AG08395 (cell line): ENCODE measurements around the gene POLA1.
"Not testable (repeated sequence)": the region's sequence is repeated elsewhere in the genome, so short reads cannot be mapped to it uniquely, and the experiment has no call there.

ENCODE experiments used
- DNase-seq: peaks from one replicate; pipeline ENCODE4 v3.0.0; 2012; ENCODE audit warnings: mixed read lengths, low spot score

POLA1 gene

GRCh38 chrX:24693453-24694202, at the start of gene POLA1:
POLA1 (plus strand) TSS chrX:24693918; CDS start chrX:24693962, 44 bp downstream.
- DNase-seq = peak; percentile 92

GRCh38 chrX:24646006-24646405, 47.7 kb upstream of the POLA1 start:
- no peak for DNase-seq

GRCh38 chrX:24646745-24647182, 47.0 kb upstream of the POLA1 start:
- no peak for DNase-seq

GRCh38 chrX:24647257-24648058, 46.3 kb upstream of the POLA1 start, which contains the start of gene PCYT1B:
PCYT1B (minus strand) TSS chrX:24647347; CDS start chrX:24647105, 242 bp downstream.
- DNase-seq = peak; percentile 56

- DNase-seq = no peak
Observed at GRCh38 chrX:24648495-24648894, 45.2 kb upstream of the POLA1 start.

- no peak for DNase-seq
Observed at GRCh38 chrX:24651783-24652182, 41.9 kb upstream of the POLA1 start.

GRCh38 chrX:24655679-24656078, 38.0 kb upstream of the POLA1 start:
- DNase-seq = not testable (repeated sequence)

- DNase-seq = no peak
Observed at GRCh38 chrX:24657671-24658386, 35.9 kb upstream of the POLA1 start.

GRCh38 chrX:24658421-24658820, 35.3 kb upstream of the POLA1 start:
- no peak for DNase-seq

GRCh38 chrX:24659106-24659505, 34.6 kb upstream of the POLA1 start:
- no peak for DNase-seq

GRCh38 chrX:24659646-24660045, 34.1 kb upstream of the POLA1 start:
- DNase-seq = no peak

GRCh38 chrX:24661292-24661691, 32.4 kb upstream of the POLA1 start:
- DNase-seq = no peak

GRCh38 chrX:24662352-24662751, 31.4 kb upstream of the POLA1 start:
- DNase-seq = no peak

GRCh38 chrX:24668111-24668510, 25.6 kb upstream of the POLA1 start:
- no peak for DNase-seq

GRCh38 chrX:24672701-24673190, 21.0 kb upstream of the POLA1 start:
- no peak for DNase-seq

- DNase-seq = no peak
Observed at GRCh38 chrX:24673424-24673823, 20.3 kb upstream of the POLA1 start.

GRCh38 chrX:24676403-24677024, 17.2 kb upstream of the POLA1 start:
- peak; percentile 36 for DNase-seq

- DNase-seq = no peak
Observed at GRCh38 chrX:24682739-24683432, 10.8 kb upstream of the POLA1 start.

GRCh38 chrX:24684048-24684447, 9.7 kb upstream of the POLA1 start:
- no peak for DNase-seq

GRCh38 chrX:24692305-24692704, 1.4 kb upstream of the POLA1 start:
- no peak for DNase-seq

GRCh38 chrX:24694825-24695224, 1.1 kb downstream of the POLA1 start:
- DNase-seq = no peak
